ENCODE data around the gene SARNP.
A peak's percentile ranks its signal among the peaks of the same experiment; 100 is the strongest.

The SARNP gene

GRCh38 chr12:55831447-55831815 is 13.9 kb upstream of the SARNP start:
- H3K27ac Mint-ChIP-seq: peak overlapping the region; percentile 99
- no peaks in the 10 kb centered on the region for H3K9me3 Mint-ChIP-seq
- H3K36me3 Mint-ChIP-seq (ENCODE audit: low read depth): peaks cover 10% of the 10 kb centered on the region
- peak overlapping the region; percentile 97 for H3K4me3 Mint-ChIP-seq
- TF ChIP-seq, protein P1, sequence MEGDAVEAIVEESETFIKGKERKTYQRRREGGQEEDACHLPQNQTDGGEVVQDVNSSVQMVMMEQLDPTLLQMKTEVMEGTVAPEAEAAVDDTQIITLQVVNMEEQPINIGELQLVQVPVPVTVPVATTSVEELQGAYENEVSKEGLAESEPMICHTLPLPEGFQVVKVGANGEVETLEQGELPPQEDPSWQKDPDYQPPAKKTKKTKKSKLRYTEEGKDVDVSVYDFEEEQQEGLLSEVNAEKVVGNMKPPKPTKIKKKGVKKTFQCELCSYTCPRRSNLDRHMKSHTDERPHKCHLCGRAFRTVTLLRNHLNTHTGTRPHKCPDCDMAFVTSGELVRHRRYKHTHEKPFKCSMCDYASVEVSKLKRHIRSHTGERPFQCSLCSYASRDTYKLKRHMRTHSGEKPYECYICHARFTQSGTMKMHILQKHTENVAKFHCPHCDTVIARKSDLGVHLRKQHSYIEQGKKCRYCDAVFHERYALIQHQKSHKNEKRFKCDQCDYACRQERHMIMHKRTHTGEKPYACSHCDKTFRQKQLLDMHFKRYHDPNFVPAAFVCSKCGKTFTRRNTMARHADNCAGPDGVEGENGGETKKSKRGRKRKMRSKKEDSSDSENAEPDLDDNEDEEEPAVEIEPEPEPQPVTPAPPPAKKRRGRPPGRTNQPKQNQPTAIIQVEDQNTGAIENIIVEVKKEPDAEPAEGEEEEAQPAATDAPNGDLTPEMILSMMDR (IDR thresholded peaks at IDR 0.05): no peak
- H3K27me3 Mint-ChIP-seq (ENCODE audit: low read depth, poor library complexity): peaks cover 3% of the 10 kb centered on the region
- DNase-seq: no peak
- H3K4me1 Mint-ChIP-seq: peaks cover 51% of the 10 kb centered on the region

DNA sequence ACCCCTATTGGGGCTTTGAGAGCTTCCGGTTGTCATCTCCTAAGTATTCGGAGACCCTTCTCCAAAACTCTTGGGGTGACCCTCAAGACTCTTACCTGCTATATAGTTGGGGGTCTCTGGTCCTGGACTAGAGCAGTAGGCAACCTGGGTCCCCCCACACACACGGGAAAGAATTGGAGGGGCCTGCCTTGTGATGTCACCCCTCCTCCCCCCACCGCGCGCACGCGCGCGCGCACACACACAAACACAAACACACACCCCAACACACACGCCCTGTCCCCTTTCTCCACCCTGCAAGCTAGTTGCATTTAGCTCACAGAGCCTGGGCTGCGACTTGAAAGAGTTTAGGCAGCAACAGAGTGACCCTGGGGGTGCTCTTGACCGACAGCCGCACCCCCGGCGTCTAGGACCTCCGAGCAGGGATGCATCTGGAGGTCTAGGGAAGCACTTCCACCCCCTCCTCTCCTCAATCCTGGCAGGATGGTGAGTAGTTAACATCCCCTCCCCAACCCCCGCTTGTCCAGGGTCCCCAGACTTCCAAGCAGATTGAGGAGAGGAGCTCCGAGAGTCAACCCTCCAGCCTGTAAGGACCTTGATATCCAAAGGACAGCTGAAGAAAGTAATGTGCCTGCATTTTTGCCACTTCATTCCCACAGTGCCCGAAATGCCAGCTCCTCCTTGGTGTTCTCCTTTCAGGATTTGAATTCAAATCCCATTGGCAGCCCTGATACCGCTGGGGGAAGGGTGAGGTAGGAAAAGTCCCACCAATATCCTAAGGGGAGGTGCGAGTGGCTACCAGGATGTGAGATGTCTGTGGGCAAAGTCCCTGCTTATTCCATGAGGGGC is 13.3 kb upstream of the SARNP start:
- TF ChIP-seq, protein P1 (IDR thresholded peaks at IDR 0.05): no peak
- peak overlapping the region; percentile 97 for H3K4me3 Mint-ChIP-seq
- peak; percentile 69 for DNase-seq
- peaks cover 15% of the 10 kb centered on the region for H3K36me3 Mint-ChIP-seq (ENCODE audit: low read depth)
- H3K9me3 Mint-ChIP-seq: no peaks in the 10 kb centered on the region
- peaks cover 57% of the 10 kb centered on the region for H3K4me1 Mint-ChIP-seq
- H3K27ac Mint-ChIP-seq: peak overlapping the region; percentile 99
- H3K27me3 Mint-ChIP-seq (ENCODE audit: low read depth, poor library complexity): peaks cover 3% of the 10 kb centered on the region

DNA sequence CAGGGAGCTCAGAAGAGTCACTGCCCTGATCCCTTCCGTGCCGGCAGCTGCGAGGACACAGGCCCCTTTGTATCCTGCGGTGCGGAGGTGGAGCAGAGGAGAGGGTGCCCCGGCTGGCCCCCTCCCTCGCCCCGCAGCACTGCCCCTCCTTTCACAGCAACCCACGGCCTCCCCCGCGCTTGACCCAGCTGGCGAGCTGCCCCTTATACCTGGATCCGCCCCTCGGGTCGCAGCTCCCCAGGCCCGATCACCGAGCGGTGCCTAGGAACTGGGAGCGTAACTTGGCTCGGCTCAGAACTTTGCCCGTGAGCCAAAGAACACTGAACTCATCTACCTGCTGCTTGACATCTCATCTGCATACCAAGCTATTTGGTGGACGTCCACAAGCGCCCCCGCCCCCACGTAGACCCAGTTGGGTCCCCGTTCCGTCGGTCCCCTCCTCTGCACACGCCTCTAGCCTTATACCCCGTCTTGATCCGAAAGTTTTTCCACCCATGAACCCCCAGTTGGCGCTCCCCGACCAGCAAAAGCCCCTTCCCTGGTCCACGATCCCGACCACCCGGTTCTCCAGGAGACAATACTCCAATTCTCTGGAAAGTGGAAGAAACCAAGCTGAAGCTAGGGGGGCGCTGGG is 12.6 kb upstream of the SARNP start:
- H3K27ac Mint-ChIP-seq: peak overlapping the region; percentile 99
- no peaks in the 10 kb centered on the region for H3K9me3 Mint-ChIP-seq
- TF ChIP-seq, protein P1 (IDR thresholded peaks at IDR 0.05): no peak
- H3K4me1 Mint-ChIP-seq: peaks cover 60% of the 10 kb centered on the region
- H3K36me3 Mint-ChIP-seq (ENCODE audit: low read depth): peaks cover 17% of the 10 kb centered on the region
- H3K4me3 Mint-ChIP-seq: peak overlapping the region; percentile 97
- DNase-seq: peak; percentile 58
- peaks cover 3% of the 10 kb centered on the region for H3K27me3 Mint-ChIP-seq (ENCODE audit: low read depth, poor library complexity)

DNA sequence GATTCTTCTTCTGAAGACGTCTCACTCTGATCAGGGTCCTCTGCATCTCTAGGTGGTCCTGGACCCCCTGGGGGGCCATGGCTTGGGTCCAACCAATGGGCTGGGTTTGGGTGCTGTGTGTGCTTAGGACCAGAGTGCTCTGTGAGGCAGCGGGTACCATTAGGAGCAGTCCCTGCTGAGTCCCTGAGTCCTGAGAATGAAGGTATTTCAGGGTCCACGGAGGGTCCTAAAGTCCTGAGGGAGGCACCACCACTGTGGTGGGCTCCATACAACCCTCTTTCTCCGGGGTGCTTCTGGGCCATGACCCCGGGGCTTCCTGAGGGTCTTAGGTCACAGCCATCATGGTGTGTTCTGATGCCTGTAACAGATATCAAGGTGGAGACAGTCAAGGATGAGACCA is 10.8 kb upstream of the SARNP start:
- peaks cover 18% of the 10 kb centered on the region for H3K36me3 Mint-ChIP-seq (ENCODE audit: low read depth)
- TF ChIP-seq, protein P1 (IDR thresholded peaks at IDR 0.05): no peak
- no peak for DNase-seq
- peak overlapping the region; percentile 97 for H3K4me3 Mint-ChIP-seq
- peaks cover under 1% of the 10 kb centered on the region for H3K27me3 Mint-ChIP-seq (ENCODE audit: low read depth, poor library complexity)
- H3K9me3 Mint-ChIP-seq: no peaks in the 10 kb centered on the region
- peak overlapping the region; percentile 97 for H3K27ac Mint-ChIP-seq
- peaks cover 62% of the 10 kb centered on the region for H3K4me1 Mint-ChIP-seq

GRCh38 chr12:55827806-55828205 is 10.3 kb upstream of the SARNP start:
- Mint-ChIP-seq H3K4me3 (peak overlapping the region; percentile 97), H3K4me1 (peaks cover 56% of the 10 kb centered on the region), H3K27me3 (ENCODE audit: low read depth, poor library complexity) (no peaks in the 10 kb centered on the region), H3K27ac (peak overlapping the region; percentile 97), H3K9me3 (no peaks in the 10 kb centered on the region), H3K36me3 (ENCODE audit: low read depth) (peaks cover 24% of the 10 kb centered on the region)
- TF ChIP-seq, protein P1 (IDR thresholded peaks at IDR 0.05): no peak
- no peak for DNase-seq

Measured in nephron progenitor cell (in vitro differentiated cells).